HepG2 (cell line): Measurements from ENCODE around the gene SLC22A4. TPM values are rescaled to one million over a fixed set of nuclear protein-coding genes. Genes with fewer than 3 reads are reported as not detected.

Experiments used
- ATAC-seq: fragments of 200-7000 bp; cut with Tn5 transposase; 3 replicates; pipeline ENCODE4 v1.9.1; 2020; ENCODE audit warnings: mild to moderate bottlenecking, moderate library complexity
- BruUV-seq: library from RNA; stranded (reverse); fragments of 400-500 nt; replicated peaks from 2 replicates; lab custom pipeline; 2021; lab: Mats Ljungman, UMichigan
- CTCF ChIA-PET: fragments of 300-600 bp; formaldehyde crosslinking; extraction: SDS; loops from one replicate; lab custom pipeline; 2021; ENCODE audit warnings: low total read pairs, inconsistent platforms, low intra/inter-chr PET ratio; lab: Yijun Ruan, JAX
- POLR2A ChIA-PET: fragments of 350-600 bp; sonication (Branson Sonifier 250); formaldehyde crosslinking; loops from one replicate; lab custom pipeline; 2020; ENCODE audit warnings: antibody characterized with exemption, inconsistent platforms; lab: Yijun Ruan, JAX
- DNase-seq: peaks from one replicate; pipeline ENCODE4 v3.0.0-alpha.2; 2015; ENCODE audit warnings: low spot score
- FAIRE-seq: peaks from 3 replicates; lab custom pipeline; 2011; peaks lifted over from hg19 to GRCh38; lab: Jason Lieb, UNC
- H2AFZ ChIP-seq: one replicate; pipeline ENCODE4 v1.6.1; 2011; ENCODE audit warnings: low read length, inconsistent platforms
- H3K27ac ChIP-seq: fragments of 300-600 bp; 3 replicates; pipeline ENCODE4 v1.8.0; 2011; ENCODE audit warnings: mixed run types, mild to moderate bottlenecking, mixed read lengths, low read length, inconsistent platforms; ENCODE audit not compliant: insufficient read depth; ENCODE audit errors: extremely low read length
- H3K27me3 ChIP-seq, 2 experiments: fragments of 200-600 bp in 1 of 2; 2 replicates in 1 of 2; 3 replicates in 1 of 2; pipeline versions ENCODE4 v1.6.0 to v1.8.0; 2011; ENCODE audit warnings: low read length in 2 of 2, mild to moderate bottlenecking in 2 of 2, moderate library complexity in 2 of 2, inconsistent platforms in 1 of 2; ENCODE audit not compliant: insufficient read depth in 2 of 2, control insufficient read depth in 1 of 2
- H3K36me3 ChIP-seq, 2 experiments: fragments of 200-600 bp in 1 of 2; replicated peaks in 1 of 2; 2 replicates in 1 of 2; 3 replicates in 1 of 2; pipeline versions ENCODE4 v1.5.1 to v1.8.0; 2011; ENCODE audit warnings: low read length in 2 of 2, inconsistent platforms in 1 of 2; ENCODE audit not compliant: insufficient read depth in 2 of 2, control insufficient read depth in 1 of 2
- H3K4me1 ChIP-seq: 2 replicates; pipeline ENCODE4 v1.5.1; 2012; ENCODE audit warnings: low read length, inconsistent platforms; ENCODE audit not compliant: insufficient read depth
- H3K4me2 ChIP-seq: 2 replicates; pipeline ENCODE4 v1.6.0; 2011; ENCODE audit warnings: low read depth, low read length, inconsistent platforms
- H3K4me3 ChIP-seq, 3 experiments: fragments of 200-600 bp in 1 of 3; sonication (generic), shearing (Covaris generic) in 1 of 3; replicated peaks in 1 of 3; 2 replicates each; pipeline ENCODE4 v1.5.1; 2011 to 2016; ENCODE audit warnings: low read length in 3 of 3, inconsistent platforms in 2 of 3, low read depth in 2 of 3, mild to moderate bottlenecking in 2 of 3, control low read depth in 1 of 3, mixed read lengths in 1 of 3; ENCODE audit not compliant: insufficient read depth in 1 of 3
- H3K79me2 ChIP-seq: one replicate; pipeline ENCODE4 v1.6.1; 2011; ENCODE audit warnings: low read length, inconsistent platforms; ENCODE audit not compliant: insufficient read depth
- H3K9ac ChIP-seq: 2 replicates; pipeline ENCODE4 v1.6.0; 2011; ENCODE audit warnings: mild to moderate bottlenecking, low read depth, low read length, inconsistent platforms; ENCODE audit not compliant: insufficient read depth
- H3K9me3 ChIP-seq: 2 replicates; pipeline ENCODE4 v1.5.1; 2012; ENCODE audit warnings: mild to moderate bottlenecking, low read length
- H4K20me1 ChIP-seq: 2 replicates; pipeline ENCODE4 v1.6.0; 2011; ENCODE audit warnings: inconsistent platforms, mild to moderate bottlenecking, low read length, moderate library complexity; ENCODE audit not compliant: insufficient read depth
- ASH2L ChIP-seq: fragments of 300-600, 200-600 bp; sonication (generic); IDR thresholded peaks from 2 replicates; pipeline ENCODE4 v1.7.0; 2017; ENCODE audit warnings: low read depth, mild to moderate bottlenecking, moderate library complexity, mixed read lengths, low read length; ENCODE audit not compliant: insufficient read length
- CBFB ChIP-seq: sonication (generic); formaldehyde crosslinking; IDR thresholded peaks from 2 replicates; pipeline ENCODE4 v1.4.0; 2020; ENCODE audit warnings: missing genetic modification reagents
- CHCHD3 ChIP-seq: sonication (generic); formaldehyde crosslinking; IDR thresholded peaks from 2 replicates; pipeline ENCODE4 v1.8.0; 2022; ENCODE audit warnings: mild to moderate bottlenecking, missing genetic modification reagents, moderate library complexity
- GFI1 ChIP-seq: sonication (generic); formaldehyde crosslinking; IDR thresholded peaks from 2 replicates; pipeline ENCODE4 v1.5.0; 2020; ENCODE audit warnings: missing genetic modification reagents, mild to moderate bottlenecking, borderline replicate concordance
- GLI4 ChIP-seq: sonication (generic); formaldehyde crosslinking; IDR thresholded peaks from 2 replicates; pipeline ENCODE4 v1.5.1; 2020; ENCODE audit warnings: missing genetic modification reagents, mild to moderate bottlenecking, moderate library complexity, borderline replicate concordance
- MIER3 ChIP-seq: IDR thresholded peaks from 2 replicates; pipeline ENCODE4 v1.6.1; 2016; ENCODE audit warnings: missing compliant biosample characterization, borderline replicate concordance
- MLX ChIP-seq: IDR thresholded peaks from 2 replicates; pipeline ENCODE4 v1.6.1; 2016
- MNT ChIP-seq: fragments of 450-650 bp; IDR thresholded peaks from 2 replicates; pipeline ENCODE4 v1.6.1; 2016
- POLR2A ChIP-seq, 2 experiments: IDR thresholded peaks; 2 replicates each; pipeline ENCODE4 v1.6.1; 2011; ENCODE audit warnings: low read depth in 2 of 2, low read length in 2 of 2, mild to moderate bottlenecking in 1 of 2, moderate library complexity in 1 of 2; ENCODE audit not compliant: insufficient read depth in 1 of 2
- PTBP1 ChIP-seq: fragments of 200-400 bp; formaldehyde crosslinking; IDR thresholded peaks from 2 replicates; pipeline ENCODE4 v1.6.1; 2018; ENCODE audit warnings: low read length, low read depth; ENCODE audit not compliant: poor library complexity, severe bottlenecking
- TBL1XR1 ChIP-seq: fragments of 150-350 bp; IDR thresholded peaks from 2 replicates; pipeline ENCODE4 v1.6.1; 2014; ENCODE audit warnings: borderline replicate concordance, low read length; ENCODE audit not compliant: partially characterized antibody
- ZKSCAN5 ChIP-seq: sonication (generic); formaldehyde crosslinking; IDR thresholded peaks from 2 replicates; pipeline ENCODE4 v1.5.1; 2020; ENCODE audit warnings: mild to moderate bottlenecking, missing genetic modification reagents
- ZNF484 ChIP-seq: sonication (generic); formaldehyde crosslinking; IDR thresholded peaks from 2 replicates; pipeline ENCODE4 v1.5.1; 2020; ENCODE audit warnings: mild to moderate bottlenecking, low read depth, missing genetic modification reagents, borderline replicate concordance
- ZNF577 ChIP-seq: sonication (generic); formaldehyde crosslinking; IDR thresholded peaks from 2 replicates; pipeline ENCODE4 v1.4.0; 2020; ENCODE audit warnings: mild to moderate bottlenecking, low read depth, missing genetic modification reagents, borderline replicate concordance
- ZSCAN25 ChIP-seq: sonication (generic); formaldehyde crosslinking; IDR thresholded peaks from 2 replicates; pipeline ENCODE4 v1.8.0; 2022; ENCODE audit warnings: mild to moderate bottlenecking, missing genetic modification reagents
- WGBS: methylation state at CpG from one replicate; pipeline ENCODE4 v1.1.6; 2017; ENCODE audit warnings: low lambda C conversion rate; 5-methylcytosine and 5-hydroxymethylcytosine counted together
- in situ Hi-C: cut with HindIII; loops from 2 replicates; pipeline ENCODE4 v1.10.0; 2017; ENCODE audit warnings: low pct_unique_long_range_greater_than_20kb; ENCODE audit not compliant: extremely low pct_ligation_motif_present
- intact Hi-C: fragments of 100-400 bp; cut with micrococcal nuclease; formaldehyde crosslinking; loops from one replicate; pipeline ENCODE4 v1.10.0; 2022; ENCODE audit not compliant: unreplicated experiment
- polyA plus RNA-seq, 8 experiments: library from polyadenylated mRNA; depleted of rRNA in 3 of 8; stranded (reverse) in 7 of 8; unstranded in 1 of 8; fragments of >200 nt; fragmentation: Illumina TruSeq in 4 of 8; extraction: Trizol in 4 of 8; gene quantifications; 2 replicates each; pipeline versions ENCODE4 v1.2.1 to v1.2.3, GENCODE V29; 2011 to 2016; ENCODE audit warnings: low read depth in 4 of 8, missing spikeins in 1 of 8, mixed read lengths in 1 of 8; ENCODE audit not compliant: insufficient read depth in 1 of 8
- total RNA-seq, 5 experiments: library from RNA; depleted of rRNA; stranded (reverse); fragments of >200 nt; fragmentation: Illumina TruSeq; extraction: Trizol; gene quantifications; 2 replicates each; pipeline ENCODE4 v1.2.3, GENCODE V29; 2016; ENCODE audit warnings: low read depth in 1 of 5

Gene SLC22A4
- total and polyA plus RNA-seq, 2 of the 13 experiments (the other 11 are each of a cell fraction or from before 2014, with no cell fraction given): 0.33 to 0.62 TPM

- in situ Hi-C loops: no loop called here
- FAIRE-seq: no peak
- no peak for ATAC-seq
- no peaks in the 10 kb centered on the region for H4K20me1 ChIP-seq
- no peak overlapping the region for H3K4me2 ChIP-seq
- no peaks in the 10 kb centered on the region for H3K36me3 ChIP-seq
- WGBS: 84% methylated on average over 1 of the region's 1 CpG
- H3K4me1 ChIP-seq: peaks cover 25% of the 10 kb centered on the region
- H2AFZ ChIP-seq: no peak overlapping the region
- H3K27me3 ChIP-seq: no peaks in the 10 kb centered on the region
- H3K79me2 ChIP-seq: no peaks in the 10 kb centered on the region
- no TSS peak for BruUV-seq
- intact Hi-C loops: no loop called here
- H3K27ac ChIP-seq: no peak overlapping the region
- no peak for TF ChIP-seq PTBP1
- TF ChIP-seq ZSCAN25 (CRISPR knock-in tag): no peak
- TF ChIP-seq MNT: no peak
- no peak for TF ChIP-seq ZNF577 (CRISPR knock-in tag)
- TF ChIP-seq GFI1: no peak
- TF ChIP-seq MIER3 (CRISPR knock-in tag): no peak
- no peak for TF ChIP-seq CBFB (CRISPR knock-in tag)
- no peak for TF ChIP-seq ZKSCAN5 (CRISPR knock-in tag)
- no peak for TF ChIP-seq TBL1XR1
- TF ChIP-seq MLX (CRISPR knock-in tag): no peak
- no peak for TF ChIP-seq POLR2A (IDR thresholded peaks at IDR 0.05; ENCODE audit: insufficient read depth in 1 of 2, low read depth in 2 of 2, low read length in 2 of 2)
- no peak for TF ChIP-seq ASH2L
- no peak for TF ChIP-seq CHCHD3 (CRISPR knock-in tag)
- no peak for TF ChIP-seq ZNF484 (CRISPR knock-in tag)
- no peak for TF ChIP-seq GLI4 (CRISPR knock-in tag)
- ChIA-PET CTCF (no interaction called here), POLR2A (interaction anchor here (1.4 to 1.6 kb wide), 2 partner anchors 26 to 49 kb away, joined by 3 to 5 read pairs; partner anchors contain the start of genes SLC22A4 and SLC22A5)
- no peak overlapping the region for H3K4me3 ChIP-seq
- no peak overlapping the region for H3K9ac ChIP-seq
- H3K9me3 ChIP-seq: no peaks in the 10 kb centered on the region
- DNase-seq: no peak
Observed at GRCh38 chr5:132319975-132320374, 25.8 kb downstream of the SLC22A4 start.
